ENCODE data around the gene DAB1.

GRCh38 chr1:57118948-57119603, 304.8 kb downstream of the DAB1 start:
- TF ChIP-seq CTCF (IDR thresholded peaks at IDR 0.05) (no peak), POLR2A (IDR thresholded peaks at IDR 0.05) (no peak)

Measured in right lobe of liver (tissue), 4 donors.